CD4-positive, CD25-positive, alpha-beta regulatory T cell (primary cell): ENCODE results near the gene CENPC. TPM values are rescaled to one million over a fixed set of nuclear protein-coding genes. Genes with fewer than 3 reads are reported as not detected.
"Not testable (repeated sequence)": the region's sequence is repeated elsewhere in the genome, so short reads cannot be mapped to it uniquely, and the experiment has no call there.

Experiments used
- ATAC-seq, 2 donors: fragments of 150-1000 bp; cut with Tn5 transposase; one replicate each; pipeline ENCODE4 v1.10.0; 2021; ENCODE audit warnings: low read depth in 2 of 2, moderate number of reproducible peaks in 2 of 2, moderate library complexity in 1 of 2
- DNase-seq, 3 donors: peaks; one replicate each; pipeline versions ENCODE4 v3.0.0 to v3.0.0-alpha.2; 2012 to 2022; ENCODE audit warnings: mixed read lengths in 1 of 3
- H3K27ac ChIP-seq: one replicate; pipeline ENCODE4 v1.7.0; 2013; ENCODE audit warnings: mild to moderate bottlenecking, low read length; ENCODE audit not compliant: insufficient read depth, poor library complexity, severe bottlenecking
- H3K27me3 ChIP-seq: one replicate; pipeline ENCODE4 v1.7.0; 2013; ENCODE audit warnings: low read length; ENCODE audit not compliant: control insufficient read depth, insufficient read depth
- H3K36me3 ChIP-seq: one replicate; pipeline ENCODE4 v1.7.0; 2013; ENCODE audit warnings: mild to moderate bottlenecking, low read length, moderate library complexity; ENCODE audit not compliant: control insufficient read depth, insufficient read depth
- H3K4me1 ChIP-seq: 2 replicates; pipeline ENCODE4 v1.7.0; 2013; ENCODE audit warnings: mild to moderate bottlenecking, low read length; ENCODE audit not compliant: insufficient read depth, control insufficient read depth, poor library complexity, severe bottlenecking
- H3K4me3 ChIP-seq: one replicate; pipeline ENCODE4 v1.7.0; 2013; ENCODE audit warnings: low read depth, mild to moderate bottlenecking, low read length, moderate library complexity
- H3K9me3 ChIP-seq, 2 experiments: 1 replicate in 1 of 2; 2 replicates in 1 of 2; pipeline ENCODE4 v1.7.0; 2013; ENCODE audit warnings: low read length in 2 of 2, mild to moderate bottlenecking in 1 of 2, moderate library complexity in 1 of 2; ENCODE audit not compliant: control insufficient read depth in 2 of 2
- H3K27ac Mint-ChIP-seq, 3 donors: one replicate each; pipeline ENCODE4 v1.8.0; 2020 to 2022; ENCODE audit warnings: mild to moderate bottlenecking in 3 of 3, mixed read lengths in 3 of 3, moderate library complexity in 2 of 3
- H3K27me3 Mint-ChIP-seq: one replicate; pipeline ENCODE4 v1.8.0; 2022; ENCODE audit warnings: mild to moderate bottlenecking, mixed read lengths
- H3K36me3 Mint-ChIP-seq: one replicate; pipeline ENCODE4 v1.8.0; 2020; ENCODE audit warnings: mixed read lengths
- H3K4me1 Mint-ChIP-seq, 4 donors: one replicate each; pipeline ENCODE4 v1.8.0; 2020 to 2022; ENCODE audit warnings: mixed read lengths in 4 of 4, mild to moderate bottlenecking in 1 of 4
- H3K4me3 Mint-ChIP-seq, 4 donors: one replicate each; pipeline ENCODE4 v1.8.0; 2020 to 2022; ENCODE audit warnings: mild to moderate bottlenecking in 4 of 4, mixed read lengths in 4 of 4, moderate library complexity in 3 of 4
- H3K9me3 Mint-ChIP-seq, 7 donors: one replicate each; pipeline ENCODE4 v1.8.0; 2020 to 2022; ENCODE audit warnings: mixed read lengths in 7 of 7, mild to moderate bottlenecking in 3 of 7, moderate library complexity in 2 of 7
- polyA plus RNA-seq, 4 donors: library from polyadenylated mRNA; unstranded; fragments of 300-500 nt; fragmentation: Illumina TruSeq; gene quantifications; one replicate each; pipeline ENCODE4 v1.2.3, GENCODE V29; 2021
- total RNA-seq: library from RNA; stranded (reverse); gene quantifications from one replicate; pipeline ENCODE4 v1.2.3, GENCODE V29; 2022

CENPC gene
- total and polyA plus RNA-seq, 5 donors from 2014 or later, result 17.0 to 90.8 (median 18.6) TPM

DNA sequence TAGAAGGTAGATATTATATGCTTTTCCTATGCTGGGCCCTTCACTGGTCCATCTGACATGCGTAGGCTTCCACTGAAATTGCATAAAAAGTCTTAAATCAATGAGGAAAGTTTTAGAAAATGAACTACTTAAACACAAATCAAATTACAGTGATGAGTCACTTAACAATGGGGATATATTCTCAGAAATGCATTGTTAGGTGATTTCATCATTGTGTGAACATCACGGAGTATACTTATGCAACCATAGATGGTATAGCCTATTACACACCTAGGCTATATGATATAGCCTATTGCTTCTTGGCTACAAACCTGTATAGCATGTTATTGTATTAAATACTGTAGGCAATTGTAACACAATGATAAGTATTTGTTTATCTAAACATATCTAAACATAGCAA lies 23.5 kb upstream of the CENPC start:
- H3K4me3 Mint-ChIP-seq, result no peak overlapping the region
- no peak for ATAC-seq

DNA sequence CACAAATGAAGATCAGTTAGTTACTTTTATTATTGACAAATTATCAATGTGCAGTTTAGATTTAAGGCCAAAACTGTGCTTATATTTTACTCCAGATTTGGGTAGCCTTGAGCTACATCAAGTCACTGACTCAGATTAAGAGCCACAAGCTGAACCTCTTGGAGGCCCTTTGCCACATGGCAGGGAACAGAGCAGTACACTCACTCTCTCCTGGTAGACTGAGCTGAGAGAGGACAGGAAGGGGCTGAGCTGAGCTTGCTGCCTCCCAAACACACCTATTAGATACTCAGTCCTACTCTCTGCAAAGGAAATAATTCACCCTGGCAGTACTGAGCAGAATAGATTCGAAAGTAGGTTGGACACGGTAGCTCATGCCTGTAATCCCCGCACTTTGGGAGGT lies 21.0 kb upstream of the CENPC start:
- DNase-seq (no peak), ATAC-seq (no peak)
- Mint-ChIP-seq H3K4me1 (peaks cover 0 to 3% (median 1%) of the 10 kb centered on the region in 4 donors), H3K27ac (peak overlapping the region in 1 of 3 donors; percentile 61), H3K36me3 (peaks cover 2% of the 10 kb centered on the region), H3K4me3 (no peak overlapping the region), H3K27me3 (peaks cover 7% of the 10 kb centered on the region), H3K9me3 (no peaks in the 10 kb centered on the region)
- Histone ChIP-seq H3K27me3 (peaks cover 3% of the 10 kb centered on the region), H3K9me3 (no peaks in the 10 kb centered on the region), H3K4me3 (no peak overlapping the region), H3K27ac (no peak overlapping the region), H3K4me1 (no peaks in the 10 kb centered on the region), H3K36me3 (no peaks in the 10 kb centered on the region)

More for the DNA sequence above, 23.5 kb upstream of the CENPC start:
- H3K36me3 Mint-ChIP-seq, result peaks cover 2% of the 10 kb centered on the region
- H3K27ac Mint-ChIP-seq, result no peak overlapping the region
- no peak for DNase-seq
- Histone ChIP-seq H3K4me1 (peaks cover 9% of the 10 kb centered on the region), H3K36me3 (no peaks in the 10 kb centered on the region), H3K4me3 (no peak overlapping the region), H3K27ac (no peak overlapping the region), H3K9me3 (no peaks in the 10 kb centered on the region), H3K27me3 (peaks cover 3% of the 10 kb centered on the region)
- peaks cover 0 to 20% (median 10%) of the 10 kb centered on the region in 4 donors for H3K4me1 Mint-ChIP-seq
- H3K9me3 Mint-ChIP-seq, result no peaks in the 10 kb centered on the region
- H3K27me3 Mint-ChIP-seq, result peaks cover 7% of the 10 kb centered on the region

DNA sequence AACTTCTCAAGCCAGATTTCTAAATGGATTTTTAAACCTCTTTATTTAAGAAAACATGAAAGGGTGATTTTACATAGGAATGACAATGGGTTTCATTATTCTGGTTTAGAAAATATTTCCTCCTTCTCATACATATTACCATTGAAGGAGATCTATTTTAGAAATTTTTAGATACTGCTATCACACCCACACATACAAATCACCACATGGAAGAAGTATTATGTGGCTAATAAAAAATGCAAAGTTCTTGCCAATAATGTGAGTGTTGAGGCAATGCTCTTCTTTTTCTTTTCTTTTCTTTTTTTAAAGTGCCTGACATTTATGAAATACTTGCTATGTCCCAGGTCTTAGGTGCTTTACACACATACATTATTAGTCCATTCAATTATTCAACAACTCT lies 20.0 kb upstream of the CENPC start:
- Histone ChIP-seq H3K9me3 (no peaks in the 10 kb centered on the region), H3K36me3 (no peaks in the 10 kb centered on the region), H3K27me3 (peaks cover 3% of the 10 kb centered on the region), H3K4me3 (no peak overlapping the region), H3K27ac (no peak overlapping the region), H3K4me1 (no peaks in the 10 kb centered on the region)
- Mint-ChIP-seq H3K4me1 (peaks cover 0 to 3% (median 1%) of the 10 kb centered on the region in 4 donors), H3K36me3 (peaks cover 2% of the 10 kb centered on the region), H3K9me3 (no peaks in the 10 kb centered on the region), H3K27ac (no peak overlapping the region), H3K4me3 (no peak overlapping the region), H3K27me3 (peaks cover 6% of the 10 kb centered on the region)
- ATAC-seq (no peak), DNase-seq (no peak)

DNA sequence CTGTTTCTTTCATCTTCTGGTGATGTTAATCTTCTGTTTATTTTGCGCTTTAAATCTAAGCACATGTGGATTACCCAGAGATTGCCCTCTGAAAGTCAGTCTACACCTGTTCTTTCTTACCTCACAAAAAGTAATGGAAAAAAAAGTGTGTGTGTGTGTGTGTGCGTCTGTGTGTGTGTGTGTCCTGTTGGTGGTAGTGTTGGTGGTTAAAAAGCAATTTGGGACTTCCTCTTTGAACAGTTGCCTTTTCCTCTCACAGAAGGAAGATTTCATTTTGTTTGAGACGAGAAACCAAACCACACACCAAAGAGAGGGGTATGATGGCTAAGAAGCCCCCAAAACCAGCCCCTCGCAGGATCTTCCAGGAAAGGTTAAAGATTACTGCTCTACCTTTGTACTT lies 13.2 kb upstream of the CENPC start, which contains the start of gene STAP1:
TSS of gene STAP1 (plus strand) at position 235 of the 400 bp plus-strand sequence. CDS start at position 318, 83 bp downstream.
- peak within 1 kb of the TSS; percentile 38 for H3K4me3 ChIP-seq

DNA sequence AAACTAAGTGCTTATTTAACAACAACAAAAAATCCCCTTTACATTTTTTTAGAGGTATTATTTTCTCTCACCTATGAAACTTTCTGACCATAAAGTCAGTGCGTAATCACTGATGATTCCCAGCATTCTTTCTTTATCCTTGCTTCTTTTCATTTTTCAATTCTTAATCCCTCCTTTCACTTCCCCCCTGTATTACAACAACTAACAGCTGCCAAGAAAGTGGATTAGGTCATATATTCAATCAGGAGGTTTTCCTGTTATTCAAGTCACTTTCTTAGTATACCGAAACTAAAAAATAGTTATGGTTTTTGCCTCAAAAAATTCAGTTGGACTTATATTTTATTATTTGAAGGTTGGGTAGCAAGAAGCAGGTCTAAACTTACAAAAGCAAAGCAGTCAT lies 11.1 kb upstream of the CENPC start:
- H3K27ac Mint-ChIP-seq, result no peak overlapping the region

More for the DNA sequence above, 13.2 kb upstream of the CENPC start, which contains the start of gene STAP1:
- H3K36me3 Mint-ChIP-seq, result no peaks in the 10 kb centered on the region
- H3K9me3 Mint-ChIP-seq, result peaks cover 0 to 2% (median 0%) of the 10 kb centered on the region in 7 donors
- peaks cover 48% of the 10 kb centered on the region for H3K27me3 Mint-ChIP-seq
- Histone ChIP-seq H3K27ac (no peak within 1 kb of the TSS), H3K9me3 (no peaks in the 10 kb centered on the region), H3K36me3 (no peaks in the 10 kb centered on the region), H3K4me1 (peaks cover 4% of the 10 kb centered on the region), H3K27me3 (peaks cover 3% of the 10 kb centered on the region)
- DNase-seq (peak in 2 of 3 donors; percentile 43 to 59), ATAC-seq (peak; percentile 18 to 43)
- H3K4me3 Mint-ChIP-seq, result peak within 1 kb of the TSS; percentile 14 to 75 (median 61)
- H3K4me1 Mint-ChIP-seq, result peaks cover 6 to 12% (median 9%) of the 10 kb centered on the region in 4 donors
- H3K27ac Mint-ChIP-seq, result peak within 1 kb of the TSS; percentile 9 to 61 (median 57)

DNA sequence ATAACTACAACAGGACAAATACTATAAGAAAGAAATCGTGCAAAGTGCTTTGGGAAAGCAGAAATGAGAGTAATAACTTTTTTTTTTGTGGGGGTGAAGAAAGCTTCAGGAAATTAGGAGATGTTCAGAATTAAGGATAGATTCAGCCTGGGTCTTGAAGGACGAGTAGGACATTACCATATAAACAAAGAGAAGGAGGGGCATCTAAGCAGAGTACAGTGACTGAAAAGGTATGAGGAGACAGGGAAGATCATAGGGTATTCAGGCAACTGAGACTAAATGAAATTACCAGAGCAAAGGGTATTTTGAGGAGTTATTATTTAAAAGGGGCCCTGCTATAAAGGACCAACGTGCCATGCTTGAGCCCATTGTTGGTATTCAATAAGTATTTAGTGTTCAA lies 10.1 kb upstream of the CENPC start:
- H3K36me3 ChIP-seq, result no peaks in the 10 kb centered on the region
- no peak overlapping the region for H3K27ac ChIP-seq
- peaks cover 4% of the 10 kb centered on the region for H3K4me1 ChIP-seq
- H3K4me3 ChIP-seq, result no peak overlapping the region
- H3K27me3 ChIP-seq, result peaks cover 3% of the 10 kb centered on the region
- no peak for ATAC-seq
- no peaks in the 10 kb centered on the region for H3K36me3 Mint-ChIP-seq
- peaks cover 50% of the 10 kb centered on the region for H3K27me3 Mint-ChIP-seq
- DNase-seq, result no peak
- H3K4me3 Mint-ChIP-seq, result no peak overlapping the region
- H3K4me1 Mint-ChIP-seq, result peaks cover 6 to 12% (median 9%) of the 10 kb centered on the region in 4 donors
- no peak overlapping the region for H3K27ac Mint-ChIP-seq
- peaks cover 0 to 2% (median 0%) of the 10 kb centered on the region in 7 donors for H3K9me3 Mint-ChIP-seq
- H3K9me3 ChIP-seq, result no peaks in the 10 kb centered on the region

More for the DNA sequence above, 11.1 kb upstream of the CENPC start:
- Histone ChIP-seq H3K4me1 (peaks cover 4% of the 10 kb centered on the region), H3K27ac (no peak overlapping the region), H3K27me3 (peaks cover 3% of the 10 kb centered on the region), H3K9me3 (no peaks in the 10 kb centered on the region), H3K36me3 (no peaks in the 10 kb centered on the region), H3K4me3 (no peak overlapping the region)
- Mint-ChIP-seq H3K36me3 (no peaks in the 10 kb centered on the region), H3K4me3 (no peak overlapping the region), H3K9me3 (peaks cover 0 to 2% (median 0%) of the 10 kb centered on the region in 7 donors), H3K4me1 (peaks cover 6 to 12% (median 9%) of the 10 kb centered on the region in 4 donors), H3K27me3 (peaks cover 50% of the 10 kb centered on the region)
- ATAC-seq (no peak), DNase-seq (no peak)

DNA sequence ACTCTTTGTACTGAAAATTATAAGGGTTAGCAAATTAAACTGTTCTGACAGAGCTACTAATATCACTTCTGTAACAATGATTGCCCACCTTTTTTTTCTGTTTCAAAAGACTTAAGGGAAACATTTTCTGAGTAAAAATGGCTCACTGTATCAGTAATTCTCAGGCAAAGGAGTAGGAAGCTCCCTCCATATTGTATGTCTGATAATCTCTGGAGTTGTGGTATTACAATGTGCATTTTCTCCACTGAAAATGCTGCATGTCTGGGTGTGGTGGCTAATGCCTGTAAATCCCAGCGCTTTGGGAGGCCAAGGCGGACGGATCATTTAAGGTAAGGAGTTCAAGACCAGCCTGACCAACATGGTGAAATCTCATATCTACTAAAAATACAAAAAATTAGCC lies 8.8 kb upstream of the CENPC start:
- Mint-ChIP-seq H3K4me3 (no peak overlapping the region), H3K36me3 (no peaks in the 10 kb centered on the region), H3K27ac (no peak overlapping the region), H3K4me1 (peaks cover 6 to 10% (median 8%) of the 10 kb centered on the region in 4 donors), H3K27me3 (peaks cover 45% of the 10 kb centered on the region), H3K9me3 (peaks cover 0 to 2% (median 0%) of the 10 kb centered on the region in 7 donors)
- Histone ChIP-seq H3K36me3 (no peaks in the 10 kb centered on the region), H3K27me3 (peaks cover under 1% of the 10 kb centered on the region), H3K9me3 (no peaks in the 10 kb centered on the region), H3K27ac (no peak overlapping the region), H3K4me1 (peaks cover 4% of the 10 kb centered on the region), H3K4me3 (no peak overlapping the region)
- ATAC-seq (no peak), DNase-seq (no peak)

DNA sequence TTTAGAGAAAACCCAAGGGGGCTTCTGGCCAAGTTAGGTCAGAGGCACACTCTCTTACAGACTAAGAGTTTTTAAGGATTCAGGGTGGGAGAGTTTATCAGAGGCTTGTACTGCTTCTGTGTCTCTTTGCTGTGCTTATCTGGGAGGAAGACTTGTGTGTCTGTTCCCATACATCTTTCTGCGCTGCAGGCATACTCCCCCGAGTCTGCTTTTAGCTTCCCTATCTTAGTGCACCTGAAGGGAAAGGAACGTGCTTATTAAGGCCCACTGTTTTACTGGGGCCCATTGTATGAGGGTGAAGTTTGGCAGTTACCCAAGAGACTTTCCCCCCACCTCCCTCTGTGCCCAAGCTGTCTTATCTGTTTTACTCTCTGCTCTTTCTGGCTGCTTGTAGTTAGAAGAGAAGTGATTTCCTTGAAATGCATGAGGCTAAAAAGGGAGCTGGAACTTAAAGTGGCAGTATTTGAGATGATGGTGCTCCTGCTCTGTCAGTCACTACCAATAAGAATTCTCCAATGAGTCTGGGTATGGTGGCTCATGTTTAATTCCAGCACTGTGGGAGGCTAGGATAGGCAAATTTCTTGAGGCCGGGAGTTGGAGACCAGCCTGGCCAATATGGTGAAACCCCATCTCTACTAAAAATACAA lies 7.0 kb upstream of the CENPC start:
- H3K4me1 ChIP-seq, DNase-seq, H3K4me3 Mint-ChIP-seq, H3K36me3 ChIP-seq, H3K4me1 Mint-ChIP-seq, H3K27ac Mint-ChIP-seq, H3K4me3 ChIP-seq, ATAC-seq, H3K9me3 ChIP-seq, H3K9me3 Mint-ChIP-seq, H3K36me3 Mint-ChIP-seq, H3K27ac ChIP-seq, H3K27me3 ChIP-seq: not testable (repeated sequence)
- peaks cover 30% of the 10 kb centered on the region for H3K27me3 Mint-ChIP-seq
